H9 (cell line): ENCODE results near the gene VIPR2. TPM values are rescaled to one million over a fixed set of nuclear protein-coding genes. Genes with fewer than 3 reads are reported as not detected.

Experiments
- DNase-seq: peaks from one replicate; pipeline ENCODE4 v3.0.0-alpha.2; 2017
- H2AFZ ChIP-seq: one replicate; pipeline ENCODE4 v1.6.1; 2013; ENCODE audit warnings: mild to moderate bottlenecking, low read length, control low read depth, moderate library complexity
- H2AK5ac ChIP-seq: 2 replicates; pipeline ENCODE4 v1.6.1; 2013; ENCODE audit warnings: low read length, control low read depth, mixed read lengths; ENCODE audit not compliant: insufficient read length
- H2BK120ac ChIP-seq: one replicate; pipeline ENCODE4 v1.6.1; 2013; ENCODE audit warnings: low read depth, mild to moderate bottlenecking, low read length, control low read depth, inconsistent platforms; ENCODE audit not compliant: poor library complexity, severe bottlenecking
- H2BK12ac ChIP-seq: 2 replicates; pipeline ENCODE4 v1.6.1; 2013; ENCODE audit warnings: low read length, control low read depth, mixed read lengths, low read depth; ENCODE audit not compliant: insufficient read length
- H2BK15ac ChIP-seq: 2 replicates; pipeline ENCODE4 v1.6.1; 2013; ENCODE audit warnings: low read depth, low read length, control low read depth
- H2BK20ac ChIP-seq: one replicate; pipeline ENCODE4 v1.6.1; 2013; ENCODE audit warnings: low read depth, mild to moderate bottlenecking, low read length, control low read depth, inconsistent platforms; ENCODE audit not compliant: poor library complexity, severe bottlenecking
- H2BK5ac ChIP-seq: 2 replicates; pipeline ENCODE4 v1.6.1; 2013; ENCODE audit warnings: low read length, control low read depth, mixed read lengths; ENCODE audit not compliant: insufficient read length
- H3K14ac ChIP-seq: 2 replicates; pipeline ENCODE4 v1.6.1; 2013; ENCODE audit warnings: low read length, control low read depth; ENCODE audit not compliant: insufficient read depth
- H3K18ac ChIP-seq: 2 replicates; pipeline ENCODE4 v1.6.1; 2013; ENCODE audit warnings: low read depth, mild to moderate bottlenecking, mixed read lengths, low read length, control low read depth; ENCODE audit not compliant: insufficient read length
- H3K23ac ChIP-seq: 2 replicates; pipeline ENCODE4 v1.6.1; 2013; ENCODE audit warnings: low read length, control low read depth, mixed read lengths, low read depth; ENCODE audit not compliant: insufficient read length
- H3K23me2 ChIP-seq: 2 replicates; pipeline ENCODE4 v1.6.1; 2013; ENCODE audit warnings: low read depth, mild to moderate bottlenecking, mixed read lengths, low read length, control low read depth; ENCODE audit not compliant: insufficient read length, poor library complexity, severe bottlenecking
- H3K27ac ChIP-seq: 2 replicates; pipeline ENCODE4 v1.5.1; 2013; ENCODE audit warnings: low read length, control low read depth, mixed read lengths, low read depth; ENCODE audit not compliant: insufficient read length
- H3K27me3 ChIP-seq: 2 replicates; pipeline ENCODE4 v1.6.1; 2013; ENCODE audit warnings: low read length, control low read depth, inconsistent platforms; ENCODE audit not compliant: insufficient read depth
- H3K4ac ChIP-seq: 2 replicates; pipeline ENCODE4 v1.6.1; 2013; ENCODE audit warnings: low read depth, mild to moderate bottlenecking, control low read depth, inconsistent platforms, low read length, moderate library complexity
- H3K4me1 ChIP-seq: 2 replicates; pipeline ENCODE4 v1.6.1; 2013; ENCODE audit warnings: low read length, control low read depth, inconsistent platforms; ENCODE audit not compliant: insufficient read depth
- H3K4me2 ChIP-seq: 2 replicates; pipeline ENCODE4 v1.6.1; 2013; ENCODE audit warnings: low read length, control low read depth, mixed read lengths; ENCODE audit not compliant: insufficient read length, insufficient read depth
- H3K56ac ChIP-seq: 2 replicates; pipeline ENCODE4 v1.6.1; 2013; ENCODE audit warnings: low read depth, mild to moderate bottlenecking, mixed read lengths, low read length, control low read depth; ENCODE audit not compliant: insufficient read length
- H3K79me1 ChIP-seq: 2 replicates; pipeline ENCODE4 v1.6.1; 2013; ENCODE audit warnings: low read depth, mild to moderate bottlenecking, moderate library complexity, low read length, control low read depth, inconsistent platforms; ENCODE audit not compliant: insufficient read depth, poor library complexity, severe bottlenecking
- H3K79me2 ChIP-seq: 2 replicates; pipeline ENCODE4 v1.6.1; 2013; ENCODE audit warnings: low read length, control low read depth, inconsistent platforms; ENCODE audit not compliant: insufficient read depth
- H3K9ac ChIP-seq: 2 replicates; pipeline ENCODE4 v1.6.1; 2013; ENCODE audit warnings: low read length, control low read depth, mixed read lengths; ENCODE audit not compliant: insufficient read length; ENCODE audit errors: extremely low read depth
- H3K9me3 ChIP-seq: one replicate; pipeline ENCODE4 v1.6.1; 2013; ENCODE audit warnings: low read depth, low read length, inconsistent platforms; ENCODE audit not compliant: control insufficient read depth
- H3T11ph ChIP-seq: one replicate; pipeline ENCODE4 v1.6.1; 2013; ENCODE audit warnings: mild to moderate bottlenecking, low read length, control low read depth, inconsistent platforms
- H4K20me1 ChIP-seq: one replicate; pipeline ENCODE4 v1.6.1; 2013; ENCODE audit not compliant: control insufficient read depth, insufficient read length, insufficient read depth
- H4K5ac ChIP-seq: 2 replicates; pipeline ENCODE4 v1.6.1; 2013; ENCODE audit warnings: low read depth, mild to moderate bottlenecking, mixed read lengths, low read length, control low read depth; ENCODE audit not compliant: insufficient read length
- H4K8ac ChIP-seq: replicated peaks from 2 replicates; pipeline ENCODE4 v1.6.1; 2013; ENCODE audit warnings: low read length, control low read depth, mixed read lengths, low read depth; ENCODE audit not compliant: insufficient read length
- H4K91ac ChIP-seq: 2 replicates; pipeline ENCODE4 v1.6.1; 2013; ENCODE audit warnings: low read depth, mild to moderate bottlenecking, moderate library complexity, mixed read lengths, low read length, control low read depth; ENCODE audit not compliant: insufficient read length
- H3K27ac Mint-ChIP-seq, 3 experiments: 2 replicates in 2 of 3; 3 replicates in 1 of 3; pipeline ENCODE4 v1.8.0; 2020 to 2021; ENCODE audit warnings: mixed read lengths in 3 of 3, mild to moderate bottlenecking in 1 of 3, moderate library complexity in 1 of 3
- H3K27me3 Mint-ChIP-seq: 2 replicates; pipeline ENCODE4 v1.8.0; 2021; ENCODE audit warnings: low read depth, mild to moderate bottlenecking, moderate library complexity, mixed read lengths
- H3K36me3 Mint-ChIP-seq, 3 experiments: 2 replicates in 2 of 3; 3 replicates in 1 of 3; pipeline ENCODE4 v1.8.0; 2020 to 2021; ENCODE audit warnings: low read depth in 3 of 3, mixed read lengths in 3 of 3; ENCODE audit not compliant: insufficient read depth in 1 of 3
- H3K4me1 Mint-ChIP-seq, 2 experiments: 2 replicates each; pipeline ENCODE4 v1.8.0; 2020; ENCODE audit warnings: mixed read lengths in 2 of 2
- H3K4me3 Mint-ChIP-seq, 2 experiments: 2 replicates in 1 of 2; 3 replicates in 1 of 2; pipeline ENCODE4 v1.8.0; 2020 to 2021; ENCODE audit warnings: mild to moderate bottlenecking in 2 of 2, mixed read lengths in 2 of 2, moderate library complexity in 1 of 2
- H3K9me3 Mint-ChIP-seq, 2 experiments: 2 replicates in 1 of 2; 3 replicates in 1 of 2; pipeline ENCODE4 v1.8.0; 2020; ENCODE audit warnings: mild to moderate bottlenecking in 2 of 2, mixed read lengths in 2 of 2, moderate library complexity in 1 of 2
- CTCF ChIP-seq: fragments of 200-600 bp; sonication (generic); conservative IDR thresholded peaks from 3 replicates; pipeline ENCODE4 v1.8.0; 2021; ENCODE audit warnings: antibody characterized with exemption, mild to moderate bottlenecking
- WGBS: extraction: QIAGEN DNeasy Blood & Tissue Kit; methylation state at CpG from one replicate; pipeline ENCODE4 v1.1.7; 2013; ENCODE audit warnings: missing lambda C conversion rate, low lambda C conversion rate, mixed read lengths; ENCODE audit not compliant: insufficient read length; ENCODE audit errors: extremely low coverage; 5-methylcytosine and 5-hydroxymethylcytosine counted together
- total RNA-seq: library from RNA; stranded (reverse); gene quantifications from 2 replicates; pipeline ENCODE4 v1.2.1, GENCODE V29; 2021

Gene VIPR2
- total RNA-seq, 1 experiment from 2014 or later, result 1.6 TPM

GRCh38 chr7:159157714-159158113 lies 13.0 kb upstream of the VIPR2 start:
- H3K27me3 Mint-ChIP-seq, result peaks cover 10% of the 10 kb centered on the region
- H3K23me2 ChIP-seq, result no peaks in the 10 kb centered on the region
- peaks cover 0 to 34% of the 10 kb centered on the region in 2 experiments; a peak in 2 of 5 replicates for H3K9me3 Mint-ChIP-seq
- H3T11ph ChIP-seq, result no peak overlapping the region
- no peak overlapping the region for H3K56ac ChIP-seq
- H3K14ac ChIP-seq, result no peak overlapping the region
- no peak overlapping the region for H3K4me2 ChIP-seq
- no peak overlapping the region for H2BK20ac ChIP-seq
- H3K27me3 ChIP-seq, result no peaks in the 10 kb centered on the region
- H2AFZ ChIP-seq, result no peak overlapping the region
- WGBS, result no CpG with 5 or more reads among the region's 12 CpGs
- no peak overlapping the region for H4K91ac ChIP-seq
- no peak overlapping the region for H3K27ac Mint-ChIP-seq
- no peak overlapping the region for H2BK15ac ChIP-seq
- H3K36me3 Mint-ChIP-seq, result no peaks in the 10 kb centered on the region
- no peak overlapping the region for H3K9ac ChIP-seq
- H2BK5ac ChIP-seq, result no peak overlapping the region
- H3K4ac ChIP-seq, result no peak overlapping the region
- no peak for DNase-seq
- no peaks in the 10 kb centered on the region for H4K20me1 ChIP-seq
- H3K9me3 ChIP-seq, result no peaks in the 10 kb centered on the region
- H3K79me2 ChIP-seq, result no peaks in the 10 kb centered on the region; the same call in 1 of the 2 replicates
- TF ChIP-seq CTCF, result no peak
- H3K18ac ChIP-seq, result no peak overlapping the region
- no peak overlapping the region for H4K8ac ChIP-seq
- H2BK120ac ChIP-seq, result no peak overlapping the region
- H3K79me1 ChIP-seq, result no peaks in the 10 kb centered on the region
- no peak overlapping the region for H3K4me3 Mint-ChIP-seq
- no peaks in the 10 kb centered on the region for H3K4me1 ChIP-seq
- no peak overlapping the region for H2AK5ac ChIP-seq
- H3K23ac ChIP-seq, result no peak overlapping the region
- no peaks in the 10 kb centered on the region for H3K4me1 Mint-ChIP-seq
- H2BK12ac ChIP-seq, result no peak overlapping the region
- no peak overlapping the region for H4K5ac ChIP-seq
- H3K27ac ChIP-seq, result no peak overlapping the region
